ENCODE results near the gene IMPG2.

IMPG2 gene

DNA sequence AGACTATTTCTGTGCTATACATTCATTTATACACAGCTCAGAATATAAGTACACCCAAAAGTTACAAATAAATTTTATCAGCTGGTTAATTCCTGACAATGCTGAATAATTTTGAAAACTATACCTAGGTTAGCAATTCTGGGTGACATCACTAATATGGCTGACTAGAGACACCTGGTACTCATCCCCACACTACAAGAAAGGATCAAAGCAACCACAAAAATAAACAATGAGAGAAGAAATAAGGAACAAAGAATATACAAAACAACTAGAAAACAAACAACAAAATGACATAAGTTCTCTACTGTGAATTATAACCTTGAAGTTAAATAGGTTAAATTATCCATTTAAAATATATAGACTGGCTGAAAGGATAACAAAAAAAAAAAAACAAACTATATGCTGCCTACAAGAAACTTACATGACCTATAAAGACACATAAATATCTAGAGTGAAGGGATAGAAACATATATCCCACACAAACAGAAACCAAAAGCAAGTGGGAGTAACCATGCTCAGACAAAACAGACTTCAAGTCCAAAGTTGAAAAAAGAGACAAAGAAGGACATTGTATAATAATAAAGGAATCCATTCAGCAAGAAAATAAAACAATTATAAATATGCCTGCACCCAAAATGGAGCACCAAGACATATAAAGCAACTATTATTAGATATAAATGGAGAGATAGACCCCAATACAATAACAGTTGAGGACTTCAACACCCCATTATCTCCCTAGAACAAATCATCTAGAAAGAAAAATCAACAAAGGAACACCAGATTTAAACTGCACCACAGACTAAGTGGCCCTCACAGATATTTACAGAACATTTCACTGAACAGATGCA is 57.8 kb downstream of the IMPG2 start:
- Histone ChIP-seq H3K27ac (ENCODE audit: insufficient read depth, low read length, poor library complexity, severe bottlenecking) (no peak overlapping the region), H3K9me3 (ENCODE audit: control insufficient read depth, low read length) (no peaks in the 10 kb centered on the region), H3K4me1 (ENCODE audit: control insufficient read depth, insufficient read depth, low read length, poor library complexity, severe bottlenecking) (no peaks in the 10 kb centered on the region), H3K27me3 (replicated peaks; ENCODE audit: control insufficient read depth, insufficient read depth, low read length, poor library complexity, severe bottlenecking) (no peaks in the 10 kb centered on the region), H3K36me3 (ENCODE audit: control insufficient read depth, insufficient read depth, low read length) (no peaks in the 10 kb centered on the region), H3K4me3 (ENCODE audit: insufficient read depth, low read depth, low read length, poor library complexity, severe bottlenecking) (no peak overlapping the region)
- DNase-seq, result no peak

DNA sequence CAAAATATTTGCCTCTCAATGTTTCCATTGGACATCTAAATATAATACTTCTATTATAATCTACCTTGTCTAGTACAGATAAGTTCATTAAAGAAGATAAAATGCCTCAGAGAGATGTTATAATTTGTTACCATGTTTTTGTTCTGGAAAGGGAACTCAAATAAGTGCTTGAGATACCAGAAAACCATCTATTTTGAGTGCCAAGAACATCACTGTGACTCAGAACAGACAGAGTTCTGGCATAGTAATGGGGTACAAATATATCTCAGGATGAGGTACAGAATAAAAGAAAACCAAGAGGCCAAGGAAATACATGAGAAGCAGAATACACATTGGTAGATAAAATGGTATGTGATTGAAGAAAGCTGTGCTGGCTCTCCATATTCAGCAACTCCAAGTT is 58.9 kb downstream of the IMPG2 start:
- H3K4me3 ChIP-seq (ENCODE audit: insufficient read depth, low read depth, low read length, poor library complexity, severe bottlenecking), result no peak overlapping the region
- H3K4me1 ChIP-seq (ENCODE audit: control insufficient read depth, insufficient read depth, low read length, poor library complexity, severe bottlenecking), result no peaks in the 10 kb centered on the region
- no peaks in the 10 kb centered on the region for H3K36me3 ChIP-seq (ENCODE audit: control insufficient read depth, insufficient read depth, low read length)
- no peaks in the 10 kb centered on the region for H3K27me3 ChIP-seq (replicated peaks; ENCODE audit: control insufficient read depth, insufficient read depth, low read length, poor library complexity, severe bottlenecking)
- no peak overlapping the region for H3K27ac ChIP-seq (ENCODE audit: insufficient read depth, low read length, poor library complexity, severe bottlenecking)
- H3K9me3 ChIP-seq (ENCODE audit: control insufficient read depth, low read length), result no peaks in the 10 kb centered on the region
- no peak for DNase-seq

DNA sequence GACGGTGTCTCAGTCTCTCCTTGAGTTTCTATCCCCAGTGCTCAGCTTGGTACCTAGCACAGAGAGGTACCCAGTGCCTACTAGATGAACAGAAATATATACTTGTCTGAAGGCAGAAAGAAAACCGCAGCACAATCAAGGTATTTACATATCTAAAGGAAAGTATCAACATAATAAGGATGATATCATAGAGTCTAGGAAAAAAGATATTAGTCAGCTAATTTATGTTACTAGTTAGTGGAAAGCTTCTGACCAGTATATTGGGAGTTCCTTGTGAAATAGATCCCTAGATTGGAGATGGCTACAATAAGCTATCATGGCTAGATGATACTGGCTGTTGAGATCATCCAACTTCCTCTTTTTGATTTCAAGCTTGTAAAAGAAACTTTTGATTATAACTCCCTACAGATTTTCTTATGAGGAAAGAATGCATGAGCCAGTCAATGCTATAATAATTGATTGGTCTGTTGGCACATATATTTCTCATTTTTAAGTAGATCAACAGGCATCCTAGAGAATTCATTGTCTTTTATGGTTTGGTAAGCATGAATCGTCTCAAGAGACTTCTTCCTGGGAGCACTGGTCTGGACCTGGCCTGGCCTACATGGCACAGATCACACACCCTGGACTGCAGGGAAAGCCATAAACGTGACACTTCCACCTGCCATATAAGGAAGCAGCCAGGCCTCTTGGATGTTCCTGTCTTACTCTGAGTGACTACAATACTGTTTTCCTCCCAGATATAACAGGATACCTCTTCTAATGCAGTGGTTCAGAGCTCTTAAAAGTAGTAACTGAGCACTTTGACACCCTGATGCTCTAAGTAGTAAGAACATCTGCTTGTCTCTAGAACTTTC is 60.7 kb downstream of the IMPG2 start:
- no peak for DNase-seq
- Histone ChIP-seq H3K4me1 (ENCODE audit: control insufficient read depth, insufficient read depth, low read length, poor library complexity, severe bottlenecking) (no peaks in the 10 kb centered on the region), H3K4me3 (ENCODE audit: insufficient read depth, low read depth, low read length, poor library complexity, severe bottlenecking) (no peak overlapping the region), H3K36me3 (ENCODE audit: control insufficient read depth, insufficient read depth, low read length) (no peaks in the 10 kb centered on the region), H3K27me3 (replicated peaks; ENCODE audit: control insufficient read depth, insufficient read depth, low read length, poor library complexity, severe bottlenecking) (no peaks in the 10 kb centered on the region), H3K9me3 (ENCODE audit: control insufficient read depth, low read length) (no peaks in the 10 kb centered on the region), H3K27ac (ENCODE audit: insufficient read depth, low read length, poor library complexity, severe bottlenecking) (no peak overlapping the region)

GRCh38 chr3:101256511-101256910 is 63.9 kb downstream of the IMPG2 start:
- Histone ChIP-seq H3K27ac (ENCODE audit: insufficient read depth, low read length, poor library complexity, severe bottlenecking) (no peak overlapping the region), H3K4me3 (ENCODE audit: insufficient read depth, low read depth, low read length, poor library complexity, severe bottlenecking) (no peak overlapping the region), H3K9me3 (ENCODE audit: control insufficient read depth, low read length) (no peaks in the 10 kb centered on the region), H3K4me1 (ENCODE audit: control insufficient read depth, insufficient read depth, low read length, poor library complexity, severe bottlenecking) (no peaks in the 10 kb centered on the region), H3K27me3 (replicated peaks; ENCODE audit: control insufficient read depth, insufficient read depth, low read length, poor library complexity, severe bottlenecking) (no peaks in the 10 kb centered on the region), H3K36me3 (ENCODE audit: control insufficient read depth, insufficient read depth, low read length) (no peaks in the 10 kb centered on the region)
- no peak for DNase-seq

GRCh38 chr3:101255441-101255840 is 64.9 kb downstream of the IMPG2 start:
- H3K36me3 ChIP-seq (ENCODE audit: control insufficient read depth, insufficient read depth, low read length), result no peaks in the 10 kb centered on the region
- no peak overlapping the region for H3K27ac ChIP-seq (ENCODE audit: insufficient read depth, low read length, poor library complexity, severe bottlenecking)
- no peak overlapping the region for H3K4me3 ChIP-seq (ENCODE audit: insufficient read depth, low read depth, low read length, poor library complexity, severe bottlenecking)
- no peaks in the 10 kb centered on the region for H3K4me1 ChIP-seq (ENCODE audit: control insufficient read depth, insufficient read depth, low read length, poor library complexity, severe bottlenecking)
- no peak for DNase-seq
- no peaks in the 10 kb centered on the region for H3K9me3 ChIP-seq (ENCODE audit: control insufficient read depth, low read length)
- no peaks in the 10 kb centered on the region for H3K27me3 ChIP-seq (replicated peaks; ENCODE audit: control insufficient read depth, insufficient read depth, low read length, poor library complexity, severe bottlenecking)

DNA sequence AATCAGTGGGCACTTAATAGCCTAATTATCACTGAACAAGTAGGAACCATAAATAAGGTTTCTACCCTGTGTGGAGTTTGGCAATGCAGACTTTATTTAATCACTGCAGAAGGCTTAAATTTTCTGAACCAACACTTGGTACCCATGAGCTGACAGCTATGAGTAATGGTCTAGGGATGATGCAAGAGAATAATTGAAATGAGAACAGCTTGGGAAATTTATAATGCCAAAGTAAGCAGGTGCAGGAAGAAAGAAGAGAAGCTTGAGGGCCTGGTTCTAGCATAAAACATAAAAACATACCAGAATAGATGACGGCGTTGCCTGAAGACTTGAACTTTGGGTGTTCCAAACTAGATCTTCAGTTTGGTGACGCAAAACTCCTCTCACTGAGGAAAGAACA is 67.0 kb downstream of the IMPG2 start:
- no peak for DNase-seq
- Histone ChIP-seq H3K36me3 (ENCODE audit: control insufficient read depth, insufficient read depth, low read length) (no peaks in the 10 kb centered on the region), H3K4me3 (ENCODE audit: insufficient read depth, low read depth, low read length, poor library complexity, severe bottlenecking) (no peak overlapping the region), H3K27me3 (replicated peaks; ENCODE audit: control insufficient read depth, insufficient read depth, low read length, poor library complexity, severe bottlenecking) (no peaks in the 10 kb centered on the region), H3K4me1 (ENCODE audit: control insufficient read depth, insufficient read depth, low read length, poor library complexity, severe bottlenecking) (no peaks in the 10 kb centered on the region), H3K27ac (ENCODE audit: insufficient read depth, low read length, poor library complexity, severe bottlenecking) (no peak overlapping the region), H3K9me3 (ENCODE audit: control insufficient read depth, low read length) (no peaks in the 10 kb centered on the region)

GRCh38 chr3:101252945-101253344 is 67.4 kb downstream of the IMPG2 start:
- Histone ChIP-seq H3K9me3 (ENCODE audit: control insufficient read depth, low read length) (no peaks in the 10 kb centered on the region), H3K27ac (ENCODE audit: insufficient read depth, low read length, poor library complexity, severe bottlenecking) (no peak overlapping the region), H3K4me3 (ENCODE audit: insufficient read depth, low read depth, low read length, poor library complexity, severe bottlenecking) (no peak overlapping the region), H3K27me3 (replicated peaks; ENCODE audit: control insufficient read depth, insufficient read depth, low read length, poor library complexity, severe bottlenecking) (no peaks in the 10 kb centered on the region), H3K4me1 (ENCODE audit: control insufficient read depth, insufficient read depth, low read length, poor library complexity, severe bottlenecking) (no peaks in the 10 kb centered on the region), H3K36me3 (ENCODE audit: control insufficient read depth, insufficient read depth, low read length) (no peaks in the 10 kb centered on the region)
- no peak for DNase-seq

DNA sequence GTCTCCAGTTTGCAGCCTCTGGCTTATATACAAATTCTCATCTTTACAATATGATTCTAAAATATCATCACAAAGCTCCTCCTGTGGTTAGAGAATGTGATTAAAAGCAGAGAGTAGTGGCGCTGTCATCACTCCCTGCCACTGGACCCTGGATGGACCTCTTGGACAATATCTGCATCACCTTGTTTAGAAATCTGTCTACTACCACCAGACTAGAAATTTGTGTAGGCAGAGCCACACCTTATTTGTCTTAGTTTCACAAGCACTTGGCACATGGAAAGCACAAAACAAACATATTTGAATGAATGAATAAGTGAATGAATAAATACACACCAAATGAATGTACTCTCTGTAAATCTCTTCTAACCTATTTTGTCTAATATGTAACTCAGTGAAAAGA is 68.1 kb downstream of the IMPG2 start:
- H3K27ac ChIP-seq (ENCODE audit: insufficient read depth, low read length, poor library complexity, severe bottlenecking), result no peak overlapping the region
- no peaks in the 10 kb centered on the region for H3K4me1 ChIP-seq (ENCODE audit: control insufficient read depth, insufficient read depth, low read length, poor library complexity, severe bottlenecking)
- DNase-seq, result no peak
- H3K36me3 ChIP-seq (ENCODE audit: control insufficient read depth, insufficient read depth, low read length), result no peaks in the 10 kb centered on the region
- H3K9me3 ChIP-seq (ENCODE audit: control insufficient read depth, low read length), result no peaks in the 10 kb centered on the region
- no peak overlapping the region for H3K4me3 ChIP-seq (ENCODE audit: insufficient read depth, low read depth, low read length, poor library complexity, severe bottlenecking)
- no peaks in the 10 kb centered on the region for H3K27me3 ChIP-seq (replicated peaks; ENCODE audit: control insufficient read depth, insufficient read depth, low read length, poor library complexity, severe bottlenecking)

- Histone ChIP-seq H3K27ac (ENCODE audit: insufficient read depth, low read length, poor library complexity, severe bottlenecking) (no peak overlapping the region), H3K9me3 (ENCODE audit: control insufficient read depth, low read length) (no peaks in the 10 kb centered on the region), H3K36me3 (ENCODE audit: control insufficient read depth, insufficient read depth, low read length) (no peaks in the 10 kb centered on the region), H3K4me1 (ENCODE audit: control insufficient read depth, insufficient read depth, low read length, poor library complexity, severe bottlenecking) (no peaks in the 10 kb centered on the region), H3K27me3 (replicated peaks; ENCODE audit: control insufficient read depth, insufficient read depth, low read length, poor library complexity, severe bottlenecking) (no peaks in the 10 kb centered on the region), H3K4me3 (ENCODE audit: insufficient read depth, low read depth, low read length, poor library complexity, severe bottlenecking) (no peak overlapping the region)
- DNase-seq, result no peak
Measured at GRCh38 chr3:101251441-101251840, 68.9 kb downstream of the IMPG2 start.

DNA sequence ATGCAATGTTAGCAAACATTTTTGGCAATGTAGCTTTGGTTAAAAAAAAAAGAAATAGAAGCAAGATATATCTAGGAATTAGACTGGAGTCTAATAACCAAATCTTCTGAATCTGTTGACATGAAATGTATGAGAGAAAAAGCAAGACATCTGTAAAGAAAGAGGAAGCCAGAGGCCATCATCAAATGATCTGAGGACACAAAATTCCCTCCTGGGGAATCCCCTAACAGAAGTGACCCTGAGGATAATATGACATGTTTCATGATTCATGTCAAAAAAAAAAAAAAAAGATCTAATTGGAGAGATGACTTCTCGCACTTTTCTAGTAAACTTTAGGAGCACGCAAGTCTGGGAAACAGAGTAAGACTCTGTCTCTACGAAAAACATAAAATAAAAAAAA is 70.9 kb downstream of the IMPG2 start:
- Histone ChIP-seq H3K4me3 (ENCODE audit: insufficient read depth, low read depth, low read length, poor library complexity, severe bottlenecking) (no peak overlapping the region), H3K9me3 (ENCODE audit: control insufficient read depth, low read length) (no peaks in the 10 kb centered on the region), H3K27ac (ENCODE audit: insufficient read depth, low read length, poor library complexity, severe bottlenecking) (no peak overlapping the region), H3K4me1 (ENCODE audit: control insufficient read depth, insufficient read depth, low read length, poor library complexity, severe bottlenecking) (no peaks in the 10 kb centered on the region), H3K36me3 (ENCODE audit: control insufficient read depth, insufficient read depth, low read length) (no peaks in the 10 kb centered on the region), H3K27me3 (replicated peaks; ENCODE audit: control insufficient read depth, insufficient read depth, low read length, poor library complexity, severe bottlenecking) (no peaks in the 10 kb centered on the region)
- no peak for DNase-seq

All from effector memory CD4-positive, alpha-beta T cell (primary cell).